Subcutaneous adipose tissue (tissue), 4 donors: ENCODE results near the gene CNTN4. TPM values are rescaled to one million over a fixed set of nuclear protein-coding genes. Genes with fewer than 3 reads are reported as not detected.

Experiments
- CTCF ChIP-seq: fragments of 450-650 bp; IDR thresholded peaks from one replicate; pipeline ENCODE4 v1.5.1; 2016; ENCODE audit warnings: low read depth, mild to moderate bottlenecking, control low read depth, antibody characterized with exemption, moderate library complexity
- total RNA-seq, 4 donors: library from RNA; depleted of rRNA; stranded (reverse); fragments of >200 nt; gene quantifications; one replicate each; pipeline ENCODE4 v1.1.0, GENCODE V29; 2016

The CNTN4 gene
- total RNA-seq, 4 donors from 2014 or later = 4.2 to 10.5 (median 4.6) TPM

- no peak for TF ChIP-seq CTCF
Observed at GRCh38 chr3:2771193-2771592, 672.5 kb downstream of the CNTN4 start.

- no peak for TF ChIP-seq CTCF
Observed at GRCh38 chr3:2771741-2772140, 673.1 kb downstream of the CNTN4 start.

GRCh38 chr3:2772803-2773202, 674.1 kb downstream of the CNTN4 start:
- no peak for TF ChIP-seq CTCF

GRCh38 chr3:2774481-2775249, 676.0 kb downstream of the CNTN4 start:
- TF ChIP-seq CTCF = no peak

GRCh38 chr3:2783261-2783660, 684.6 kb downstream of the CNTN4 start:
- TF ChIP-seq CTCF = no peak

GRCh38 chr3:2784627-2785026, 686.0 kb downstream of the CNTN4 start:
- TF ChIP-seq CTCF = no peak

GRCh38 chr3:2790266-2790815, 691.7 kb downstream of the CNTN4 start:
- no peak for TF ChIP-seq CTCF
